Heart left ventricle (tissue), 13 donors: ENCODE results near the gene RCC2.

ENCODE experiments used
- POLR2A ChIP-seq, 2 donors: fragments of 450-650 bp; IDR thresholded peaks; one replicate each; pipeline ENCODE4 v1.6.1; 2017; ENCODE audit warnings: antibody characterized with exemption in 2 of 2, mild to moderate bottlenecking in 2 of 2, moderate library complexity in 2 of 2
- TF ChIP-seq, protein P1 (sequence below), 12 donors: fragments of 200-600 bp; sonication (generic) in 4 of 12; IDR thresholded peaks; one replicate each; pipeline versions ENCODE4 v1.5.0 to v1.8.0; 2018 to 2022; ENCODE audit warnings: antibody characterized with exemption in 12 of 12, mild to moderate bottlenecking in 5 of 12
- donor health status: ischemic (EF 13 %, LVEDD 7.1; RV severe dilation, severe dysfunction).
- donor health status: DM: no; HTN: yes; CAD: no.
- donor health status: DM: no; HTN: no; CAD: no.
- donor health status: ischemic (EF 25% LVEDD 6.9; RV normal size, moderate dysfunction).
- donor health status: ischemic (EF 25% LVEDD 5.7; RV mildly dilated, moderate dysfunction).
- donor health status: ischemic (EF 35%, LVEDD 5.7; RV mildly dilated, moderate dysfunction).
- donor health status: nonischemic (EF 11% LVEDD 7.7; RV severe dilation, severe dysfunction).
- donor health status: DM: yes; HTN: yes; CAD: no.
- donor health status: PGD.
- donor health status: ischemic (EF 29% LVEDD 5.4; RV normal size, mild dysfunction).
- donor health status: nonischemic (EF 23%, LVEDD 6.1; RV moderate dilation, normal function).

DNA sequence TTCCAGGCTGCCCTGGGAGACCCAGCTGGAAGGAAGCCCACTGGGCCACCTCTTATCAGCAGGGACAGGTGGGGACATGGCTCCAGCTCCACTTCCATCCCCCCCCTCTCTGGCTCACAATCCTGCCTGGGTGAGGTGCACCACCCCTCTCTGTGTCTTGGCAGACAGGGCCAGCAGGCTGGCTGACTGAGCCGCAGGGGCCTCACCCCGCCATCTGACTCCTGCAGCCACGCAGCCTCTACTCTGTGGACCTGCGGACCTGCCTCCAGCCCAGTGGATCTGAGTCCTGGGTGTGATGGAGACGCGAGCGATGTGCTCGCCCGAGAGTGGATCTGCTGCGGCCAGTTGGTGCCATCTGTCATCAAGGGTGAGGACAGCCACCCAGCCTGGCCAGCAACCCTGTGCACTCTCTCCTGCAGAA is 30.1 kb downstream of the RCC2 start:
- TF ChIP-seq, protein P1, sequence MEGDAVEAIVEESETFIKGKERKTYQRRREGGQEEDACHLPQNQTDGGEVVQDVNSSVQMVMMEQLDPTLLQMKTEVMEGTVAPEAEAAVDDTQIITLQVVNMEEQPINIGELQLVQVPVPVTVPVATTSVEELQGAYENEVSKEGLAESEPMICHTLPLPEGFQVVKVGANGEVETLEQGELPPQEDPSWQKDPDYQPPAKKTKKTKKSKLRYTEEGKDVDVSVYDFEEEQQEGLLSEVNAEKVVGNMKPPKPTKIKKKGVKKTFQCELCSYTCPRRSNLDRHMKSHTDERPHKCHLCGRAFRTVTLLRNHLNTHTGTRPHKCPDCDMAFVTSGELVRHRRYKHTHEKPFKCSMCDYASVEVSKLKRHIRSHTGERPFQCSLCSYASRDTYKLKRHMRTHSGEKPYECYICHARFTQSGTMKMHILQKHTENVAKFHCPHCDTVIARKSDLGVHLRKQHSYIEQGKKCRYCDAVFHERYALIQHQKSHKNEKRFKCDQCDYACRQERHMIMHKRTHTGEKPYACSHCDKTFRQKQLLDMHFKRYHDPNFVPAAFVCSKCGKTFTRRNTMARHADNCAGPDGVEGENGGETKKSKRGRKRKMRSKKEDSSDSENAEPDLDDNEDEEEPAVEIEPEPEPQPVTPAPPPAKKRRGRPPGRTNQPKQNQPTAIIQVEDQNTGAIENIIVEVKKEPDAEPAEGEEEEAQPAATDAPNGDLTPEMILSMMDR (IDR thresholded peaks at IDR 0.05) = no peak
- TF ChIP-seq POLR2A (IDR thresholded peaks at IDR 0.05) = no peak
